ENCODE measurements around the gene DMRT2.

GRCh38 chr9:1053986-1054425, 3.8 kb downstream of the DMRT2 start:
- TF ChIP-seq CTCF (conservative IDR thresholded peaks at IDR 0.05; ENCODE audit: low read depth, low read length) (no peak), EZH2 (IDR thresholded peaks at IDR 0.05; ENCODE audit: low read length, unreplicated experiment) (no peak)

All from PC-3 (cell line).